Neural cell (in vitro differentiated cells): ENCODE measurements around the gene CLN6. TPM values are rescaled to one million over a fixed set of nuclear protein-coding genes. Genes with fewer than 3 reads are reported as not detected.

Source experiments
- H2AFZ ChIP-seq: fragments of 200-600, 300-800 bp; sonication (generic), shearing (Covaris generic); 2 replicates; pipeline ENCODE4 v1.6.0; 2014; ENCODE audit warnings: low read depth, mild to moderate bottlenecking, antibody characterized with exemption, low read length, moderate library complexity
- H3F3A ChIP-seq: fragments of 200-600 bp; shearing (Covaris generic); 2 replicates; pipeline ENCODE4 v1.6.1; 2016; ENCODE audit warnings: mild to moderate bottlenecking, moderate library complexity, mixed read lengths, antibody characterized with exemption, low read length; ENCODE audit not compliant: insufficient read depth, poor library complexity, severe bottlenecking
- H3K27ac ChIP-seq: fragments of 200-600, 300-800 bp; sonication (generic), shearing (Covaris generic); 2 replicates; pipeline ENCODE4 v1.5.1; 2014; ENCODE audit warnings: mild to moderate bottlenecking, low read length, moderate library complexity
- H3K27me3 ChIP-seq: fragments of 300-800, 200-600 bp; sonication (generic), shearing (Covaris generic); 2 replicates; pipeline ENCODE4 v1.6.0; 2014; ENCODE audit warnings: mild to moderate bottlenecking, low read depth, low read length, moderate library complexity; ENCODE audit not compliant: insufficient read depth
- H3K36me3 ChIP-seq: fragments of 300-800, 200-600 bp; sonication (generic), shearing (Covaris generic); 2 replicates; pipeline ENCODE4 v1.5.1; 2014; ENCODE audit warnings: mild to moderate bottlenecking, antibody characterized with exemption, low read length, moderate library complexity; ENCODE audit not compliant: insufficient read depth
- H3K4me2 ChIP-seq: fragments of 300-800, 200-600 bp; sonication (generic), shearing (Covaris generic); 2 replicates; pipeline ENCODE4 v1.6.0; 2014; ENCODE audit warnings: mild to moderate bottlenecking, low read length
- H3K4me3 ChIP-seq: fragments of 300-800, 200-600 bp; sonication (generic), shearing (Covaris generic); 2 replicates; pipeline ENCODE4 v1.5.1; 2014; ENCODE audit warnings: mild to moderate bottlenecking, low read length, moderate library complexity
- H3K79me2 ChIP-seq: fragments of 200-600 bp; shearing (Covaris generic); replicated peaks from 2 replicates; pipeline ENCODE4 v1.6.0; 2014; ENCODE audit warnings: mild to moderate bottlenecking, low read length, moderate library complexity; ENCODE audit not compliant: insufficient read depth
- H3K9ac ChIP-seq: fragments of 300-800, 200-600 bp; sonication (generic), shearing (Covaris generic); 2 replicates; pipeline ENCODE4 v1.6.1; 2016; ENCODE audit warnings: mild to moderate bottlenecking, low read length, mixed read lengths
- H3K9me2 ChIP-seq: fragments of 200-600 bp; shearing (Covaris generic); 2 replicates; pipeline ENCODE4 v1.6.1; 2016; ENCODE audit warnings: mild to moderate bottlenecking, low read length, mixed read lengths; ENCODE audit not compliant: insufficient read depth
- H3K9me3 ChIP-seq: fragments of 200-600, 300-800 bp; sonication (generic), shearing (Covaris generic); 2 replicates; pipeline ENCODE4 v1.6.1; 2016; ENCODE audit warnings: mild to moderate bottlenecking, mixed run types, low read length, moderate library complexity, mixed read lengths
- H4K20me1 ChIP-seq: fragments of 200-600 bp; shearing (Covaris generic); 2 replicates; pipeline ENCODE4 v1.6.1; 2016; ENCODE audit warnings: mild to moderate bottlenecking, mixed run types; ENCODE audit not compliant: insufficient read depth
- CTCF ChIP-seq: fragments of 450-650 bp; IDR thresholded peaks from 2 replicates; pipeline ENCODE4 v1.5.1; 2014; ENCODE audit warnings: antibody characterized with exemption, mild to moderate bottlenecking, moderate library complexity; ENCODE audit not compliant: poor library complexity, severe bottlenecking
- EP300 ChIP-seq: fragments of 450-650 bp; conservative IDR thresholded peaks from 2 replicates; pipeline ENCODE4 v1.6.1; 2014; ENCODE audit warnings: antibody characterized with exemption, mild to moderate bottlenecking, moderate library complexity; ENCODE audit not compliant: poor library complexity, severe bottlenecking
- EZH2 ChIP-seq: fragments of 200-600, 300-800 bp; shearing (Covaris generic), sonication (generic); IDR thresholded peaks from 2 replicates; pipeline ENCODE4 v1.6.1; 2014; ENCODE audit warnings: antibody characterized with exemption, low read length, borderline replicate concordance, mild to moderate bottlenecking; ENCODE audit not compliant: insufficient read depth, poor library complexity, severe bottlenecking
- MXI1 ChIP-seq: fragments of 450-650 bp; conservative IDR thresholded peaks from 2 replicates; pipeline ENCODE4 v1.6.1; 2014; ENCODE audit warnings: antibody characterized with exemption, mild to moderate bottlenecking; ENCODE audit not compliant: poor library complexity, severe bottlenecking
- POLR2AphosphoS5 ChIP-seq: IDR thresholded peaks from 2 replicates; pipeline ENCODE4 v1.6.1; 2012
- RAD21 ChIP-seq: fragments of 450-650 bp; conservative IDR thresholded peaks from 2 replicates; pipeline ENCODE4 v1.6.1; 2014; ENCODE audit warnings: antibody characterized with exemption, mild to moderate bottlenecking, moderate library complexity
- REST ChIP-seq: IDR thresholded peaks from 2 replicates; pipeline ENCODE4 v1.6.1; 2012; ENCODE audit warnings: borderline replicate concordance
- SMC3 ChIP-seq: fragments of 450-650 bp; conservative IDR thresholded peaks from 2 replicates; pipeline ENCODE4 v1.6.1; 2014; ENCODE audit warnings: antibody characterized with exemption, mild to moderate bottlenecking, moderate library complexity; ENCODE audit not compliant: poor library complexity
- TAF1 ChIP-seq: IDR thresholded peaks from 2 replicates; pipeline ENCODE4 v1.6.1; 2012; ENCODE audit warnings: low read depth
- polyA plus RNA-seq: library from polyadenylated mRNA; depleted of rRNA; stranded (reverse); fragments of >200 nt; gene quantifications from 2 replicates; pipeline ENCODE4 v1.2.3, GENCODE V29; 2014

Gene CLN6
- polyA plus RNA-seq, 1 donor from 2014 or later: 4.9 TPM

DNA sequence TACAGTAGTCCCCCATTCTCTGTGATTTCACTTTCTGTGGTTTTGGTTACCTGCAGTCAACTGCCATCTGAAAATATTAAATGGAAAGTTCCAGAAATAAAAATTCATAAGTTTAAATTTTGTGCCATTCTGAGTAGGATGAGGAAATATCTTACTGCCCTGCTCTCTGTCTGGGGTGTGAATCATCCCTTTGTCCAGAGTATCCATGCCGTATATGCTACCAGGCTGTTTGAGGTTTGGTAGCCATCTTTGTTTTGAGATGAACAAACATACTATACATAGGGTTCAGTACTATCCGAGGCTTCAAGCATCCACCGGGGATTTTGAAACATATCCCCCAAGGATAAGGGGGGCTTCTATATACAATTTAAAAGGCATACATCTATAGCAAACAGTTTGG, 31.7 kb upstream of the CLN6 start:
- H3K4me2 ChIP-seq: no peak overlapping the region
- no peaks in the 10 kb centered on the region for H3F3A ChIP-seq
- H3K9ac ChIP-seq: no peak overlapping the region
- H3K27ac ChIP-seq: no peak overlapping the region
- no peaks in the 10 kb centered on the region for H3K9me3 ChIP-seq
- no peaks in the 10 kb centered on the region for H3K9me2 ChIP-seq
- H2AFZ ChIP-seq: no peak overlapping the region
- no peaks in the 10 kb centered on the region for H4K20me1 ChIP-seq
- no peaks in the 10 kb centered on the region for H3K27me3 ChIP-seq
- TF ChIP-seq CTCF (no peak), SMC3 (no peak), POLR2AphosphoS5 (no peak), EZH2 (no peak), TAF1 (no peak), REST (no peak), RAD21 (no peak), EP300 (no peak), MXI1 (no peak)
- H3K4me3 ChIP-seq: no peak overlapping the region
- H3K79me2 ChIP-seq: no peaks in the 10 kb centered on the region
- no peaks in the 10 kb centered on the region for H3K36me3 ChIP-seq

DNA sequence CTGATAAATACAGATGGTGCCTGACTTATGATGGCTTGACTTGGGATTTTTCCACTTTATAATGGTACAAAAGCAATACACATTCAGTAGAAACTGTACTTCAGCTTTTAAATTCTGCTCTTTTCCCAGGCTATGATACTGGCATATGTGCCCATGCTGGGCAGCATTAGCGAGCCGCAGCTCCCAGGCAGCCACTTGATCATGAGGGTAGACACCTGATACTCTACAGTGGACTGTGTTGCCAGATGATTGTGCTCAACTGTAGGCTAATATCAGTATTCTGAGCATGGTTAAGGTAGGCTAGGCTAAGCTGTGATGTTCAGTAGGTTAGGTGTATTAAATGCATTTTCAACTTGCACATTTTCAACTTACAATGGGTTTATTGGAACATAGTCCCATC, 30.4 kb upstream of the CLN6 start:
- Histone ChIP-seq H3K4me3 (no peak overlapping the region), H3K27me3 (no peaks in the 10 kb centered on the region), H3F3A (no peaks in the 10 kb centered on the region), H3K4me2 (no peak overlapping the region), H4K20me1 (no peaks in the 10 kb centered on the region), H3K9me2 (no peaks in the 10 kb centered on the region), H3K9me3 (no peaks in the 10 kb centered on the region), H3K36me3 (no peaks in the 10 kb centered on the region), H3K79me2 (no peaks in the 10 kb centered on the region), H3K9ac (no peak overlapping the region), H2AFZ (no peak overlapping the region), H3K27ac (no peak overlapping the region)
- TF ChIP-seq RAD21 (no peak), POLR2AphosphoS5 (no peak), TAF1 (no peak), MXI1 (no peak), CTCF (no peak), EP300 (no peak), REST (no peak), EZH2 (no peak), SMC3 (no peak)
